ENCODE data around the gene POC1A.

Gene POC1A

GRCh38 chr3:52126500-52126899 lies 27.7 kb downstream of the POC1A start:
- DNase-seq, result no peak

- no peak for DNase-seq
These were observed 28.2 kb downstream of the POC1A start for GRCh38 chr3:52126036-52126435.

- no peak for DNase-seq
These were observed 29.5 kb downstream of the POC1A start for GRCh38 chr3:52124766-52125165.

DNA sequence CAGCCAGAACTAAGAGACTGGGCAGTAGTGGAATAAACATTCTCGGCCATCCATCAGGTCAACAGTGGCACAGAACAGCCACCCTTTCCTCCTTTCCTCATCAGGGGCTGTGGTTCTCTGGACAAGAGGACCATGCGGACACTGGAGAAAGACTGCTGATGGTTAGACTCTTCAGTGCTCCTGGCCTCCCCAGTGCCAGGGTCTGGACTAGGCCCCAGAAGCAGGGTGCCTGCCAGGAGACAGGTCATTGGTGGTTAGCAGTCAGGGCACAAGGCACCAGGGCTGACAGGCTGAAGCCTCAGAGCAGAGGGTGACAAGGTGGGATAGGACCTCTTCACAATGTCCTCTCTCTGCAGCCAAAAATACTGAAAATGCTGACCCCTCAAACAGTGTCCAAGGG lies 30.1 kb downstream of the POC1A start:
- DNase-seq, result no peak

DNA sequence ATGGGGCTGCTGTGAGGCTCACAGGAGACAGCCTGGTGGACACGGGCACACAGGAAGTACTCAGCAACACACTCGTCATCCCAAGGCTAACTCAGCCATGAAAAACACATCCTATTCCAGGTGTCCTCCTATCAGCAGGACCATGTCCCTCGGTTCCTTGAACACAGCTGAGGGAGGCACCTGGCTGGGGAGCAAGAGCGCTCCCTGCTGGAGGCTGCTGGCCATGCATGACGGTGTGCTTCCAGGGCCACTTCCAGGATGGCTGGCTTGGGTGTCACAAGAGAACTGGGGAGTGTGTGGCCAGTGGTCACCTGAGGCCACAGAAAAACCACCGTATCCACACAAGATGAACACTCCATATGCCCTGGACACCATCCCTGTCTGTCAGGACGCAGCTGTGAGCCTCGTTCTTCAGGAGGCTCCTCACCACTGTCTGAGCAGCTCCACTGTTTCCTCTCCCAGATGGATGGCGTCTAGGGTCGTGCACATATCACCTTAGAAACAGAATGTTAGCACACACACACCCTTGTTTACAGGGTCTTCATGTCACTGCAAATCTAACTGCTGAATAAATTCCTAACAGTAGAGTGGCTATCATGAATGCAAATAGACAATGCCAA lies 31.0 kb downstream of the POC1A start:
- DNase-seq, result peak; percentile 89

GRCh38 chr3:52122491-52122890 lies 31.7 kb downstream of the POC1A start:
- no peak for DNase-seq

GRCh38 chr3:52121813-52122212 lies 32.4 kb downstream of the POC1A start:
- DNase-seq, result no peak

DNA sequence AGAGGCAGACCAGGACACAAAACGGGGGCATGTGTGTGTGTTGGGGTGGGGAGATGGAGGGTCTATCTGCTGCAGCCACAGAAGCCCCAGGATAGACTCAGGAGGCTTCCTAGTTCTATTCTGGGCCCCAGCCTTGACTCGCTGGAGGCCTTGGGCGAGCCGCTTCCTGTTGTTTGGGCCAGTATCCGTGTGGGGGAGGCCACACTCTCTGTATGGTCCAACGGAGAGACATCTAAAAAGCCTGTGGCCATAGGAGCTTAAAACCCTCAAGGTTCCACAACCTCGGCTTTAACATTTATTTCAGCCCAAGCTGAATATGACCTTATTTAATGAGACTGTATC lies 32.8 kb downstream of the POC1A start:
- DNase-seq, result no peak

DNA sequence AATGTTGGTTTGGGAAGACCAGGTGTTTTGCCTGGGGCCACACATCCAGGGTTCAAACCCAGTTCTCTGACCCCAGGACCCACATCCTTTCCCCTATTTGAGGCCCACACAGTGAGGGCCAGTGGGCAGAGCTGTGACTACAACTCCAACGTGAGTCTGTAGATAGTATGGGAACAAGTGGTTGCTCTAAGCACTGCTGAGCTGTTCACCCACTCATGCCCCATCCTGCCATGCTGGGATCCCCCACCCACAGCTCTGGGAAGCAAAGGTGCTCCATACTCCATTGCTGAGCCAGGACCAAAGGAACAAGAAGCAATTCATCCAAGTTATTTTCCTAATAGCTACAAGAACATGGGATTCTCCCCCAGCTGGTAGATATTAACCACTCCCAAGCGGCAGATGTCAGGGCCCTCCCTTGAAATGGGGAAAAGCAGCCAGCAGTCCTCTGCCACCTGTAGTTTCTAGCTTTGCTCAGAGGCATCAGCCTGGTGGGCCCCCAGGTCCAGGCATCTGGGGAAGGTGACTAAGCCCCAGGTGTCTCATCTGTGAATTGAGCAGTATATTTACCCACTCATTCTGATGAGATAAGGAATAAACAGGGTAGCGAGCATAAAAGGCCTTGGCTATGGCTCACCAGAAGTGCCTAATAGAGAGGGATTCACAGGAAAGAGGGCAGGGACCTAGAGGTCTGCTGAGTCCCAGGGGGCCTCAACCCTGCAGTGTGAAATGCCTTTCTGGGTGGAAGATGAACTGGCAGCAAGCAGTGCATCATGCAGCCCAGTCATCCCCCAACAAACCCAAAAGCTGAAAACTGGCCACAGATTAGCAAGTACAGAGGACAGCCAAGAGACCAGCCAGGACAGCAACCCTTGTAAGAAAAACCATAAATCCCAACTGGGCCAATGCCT lies 33.4 kb downstream of the POC1A start:
- no peak for DNase-seq

DNA sequence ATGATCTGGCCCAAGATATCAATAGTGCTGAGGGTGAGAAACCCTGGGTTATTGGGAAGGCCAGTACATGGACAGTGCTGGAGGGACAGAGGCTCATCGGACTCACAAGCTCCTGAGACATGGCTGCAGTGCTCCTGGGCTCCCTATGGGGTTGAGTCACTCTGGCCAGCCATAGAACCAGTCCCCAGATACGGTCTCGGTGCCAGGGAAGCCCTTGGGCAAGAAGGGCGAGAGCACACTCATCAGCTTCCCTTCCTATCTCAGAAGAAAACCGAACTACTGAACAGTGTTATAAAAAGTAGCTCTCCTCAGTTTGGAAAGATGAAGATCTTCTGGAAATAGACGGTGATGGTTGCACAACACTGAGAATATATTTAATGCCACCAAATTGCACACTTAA lies 34.4 kb downstream of the POC1A start:
- DNase-seq, result no peak

DNA sequence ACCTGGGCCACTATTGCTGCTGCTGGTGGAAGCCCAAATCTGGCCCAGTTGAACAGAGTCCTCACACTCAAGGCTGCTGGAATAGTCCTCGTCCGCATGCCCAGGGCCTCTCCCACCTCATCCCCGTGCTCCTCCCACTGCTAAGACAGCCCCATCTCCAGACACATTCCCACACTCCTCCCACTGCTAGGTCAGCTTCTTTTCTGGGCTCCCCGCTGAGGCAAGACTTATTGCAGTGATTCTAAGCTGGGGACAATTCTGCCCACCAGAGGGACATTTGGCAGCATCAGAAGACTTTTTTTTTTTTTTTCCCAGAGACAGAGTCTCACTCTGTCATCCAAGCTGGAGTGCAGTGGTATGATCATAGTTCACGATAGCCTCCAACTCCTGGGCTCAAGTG lies 35.1 kb downstream of the POC1A start:
- no peak for DNase-seq

GRCh38 chr3:52118156-52118875 lies 35.9 kb downstream of the POC1A start:
- no peak for DNase-seq

GRCh38 chr3:52117537-52117936 lies 36.7 kb downstream of the POC1A start:
- no peak for DNase-seq

- no peak for DNase-seq
These were observed 42.2 kb downstream of the POC1A start for GRCh38 chr3:52112056-52112455.

DNA sequence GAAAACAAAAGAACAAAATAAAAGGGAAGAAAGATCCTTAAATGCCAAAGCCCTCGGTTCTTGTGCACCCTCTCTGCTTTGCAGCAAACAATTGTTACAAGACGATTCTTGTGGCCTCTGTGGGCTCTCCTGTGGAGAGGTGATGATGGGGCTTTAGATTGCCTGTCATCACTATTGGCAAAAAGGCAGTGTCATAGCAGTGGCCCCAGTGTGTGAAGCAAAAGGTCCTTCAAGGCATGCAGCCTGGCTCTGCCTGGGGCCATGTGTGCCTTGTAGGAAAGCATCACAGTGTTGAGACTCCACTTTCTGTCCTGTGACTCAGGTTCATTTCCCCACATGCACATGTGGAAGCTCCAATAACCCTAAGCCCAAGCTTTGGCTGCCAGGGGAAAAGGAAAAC lies 43.7 kb downstream of the POC1A start:
- no peak for DNase-seq

GRCh38 chr3:52109611-52110301 lies 44.5 kb downstream of the POC1A start:
- no peak for DNase-seq

GRCh38 chr3:52108302-52109232 lies 45.7 kb downstream of the POC1A start:
- no peak for DNase-seq

GRCh38 chr3:52106951-52107611 lies 47.1 kb downstream of the POC1A start:
- DNase-seq, result no peak

GRCh38 chr3:52104684-52105640 lies 49.3 kb downstream of the POC1A start:
- no peak for DNase-seq

DNA sequence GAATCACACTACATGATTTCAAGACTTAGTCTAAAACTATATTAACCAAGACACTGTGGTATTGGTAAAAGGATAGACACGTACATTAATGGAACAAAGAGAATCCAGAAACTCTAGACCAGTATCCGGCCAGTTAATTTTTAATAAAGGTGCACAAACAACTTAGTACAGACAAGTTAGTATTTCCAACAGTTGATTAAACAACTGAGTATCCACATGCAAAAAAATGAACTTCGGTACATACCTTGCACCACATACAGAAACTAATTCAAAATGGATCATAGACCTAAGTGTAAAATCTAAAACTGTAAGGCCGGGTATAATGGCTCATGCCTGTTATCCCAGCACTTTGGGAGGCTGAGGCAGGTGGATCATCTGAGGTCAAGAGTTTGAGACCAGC lies 51.3 kb downstream of the POC1A start:
- no peak for DNase-seq
